Measurements from ENCODE around the gene PDIA6.

- TF ChIP-seq, protein P1, sequence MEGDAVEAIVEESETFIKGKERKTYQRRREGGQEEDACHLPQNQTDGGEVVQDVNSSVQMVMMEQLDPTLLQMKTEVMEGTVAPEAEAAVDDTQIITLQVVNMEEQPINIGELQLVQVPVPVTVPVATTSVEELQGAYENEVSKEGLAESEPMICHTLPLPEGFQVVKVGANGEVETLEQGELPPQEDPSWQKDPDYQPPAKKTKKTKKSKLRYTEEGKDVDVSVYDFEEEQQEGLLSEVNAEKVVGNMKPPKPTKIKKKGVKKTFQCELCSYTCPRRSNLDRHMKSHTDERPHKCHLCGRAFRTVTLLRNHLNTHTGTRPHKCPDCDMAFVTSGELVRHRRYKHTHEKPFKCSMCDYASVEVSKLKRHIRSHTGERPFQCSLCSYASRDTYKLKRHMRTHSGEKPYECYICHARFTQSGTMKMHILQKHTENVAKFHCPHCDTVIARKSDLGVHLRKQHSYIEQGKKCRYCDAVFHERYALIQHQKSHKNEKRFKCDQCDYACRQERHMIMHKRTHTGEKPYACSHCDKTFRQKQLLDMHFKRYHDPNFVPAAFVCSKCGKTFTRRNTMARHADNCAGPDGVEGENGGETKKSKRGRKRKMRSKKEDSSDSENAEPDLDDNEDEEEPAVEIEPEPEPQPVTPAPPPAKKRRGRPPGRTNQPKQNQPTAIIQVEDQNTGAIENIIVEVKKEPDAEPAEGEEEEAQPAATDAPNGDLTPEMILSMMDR (conservative IDR thresholded peaks at IDR 0.05; ENCODE audit: low read depth, low read length) = no peak
- no peak for TF ChIP-seq EZH2 (IDR thresholded peaks at IDR 0.05; ENCODE audit: borderline replicate concordance, low read depth, low read length, poor library complexity, severe bottlenecking)
Observed at GRCh38 chr2:10796703-10797102, 15.9 kb downstream of the PDIA6 start.

All from A673 (cell line).